Measurements from ENCODE around the gene SLC25A10.
A peak's percentile ranks its signal among the peaks of the same experiment; 100 is the strongest.

Gene SLC25A10

DNA sequence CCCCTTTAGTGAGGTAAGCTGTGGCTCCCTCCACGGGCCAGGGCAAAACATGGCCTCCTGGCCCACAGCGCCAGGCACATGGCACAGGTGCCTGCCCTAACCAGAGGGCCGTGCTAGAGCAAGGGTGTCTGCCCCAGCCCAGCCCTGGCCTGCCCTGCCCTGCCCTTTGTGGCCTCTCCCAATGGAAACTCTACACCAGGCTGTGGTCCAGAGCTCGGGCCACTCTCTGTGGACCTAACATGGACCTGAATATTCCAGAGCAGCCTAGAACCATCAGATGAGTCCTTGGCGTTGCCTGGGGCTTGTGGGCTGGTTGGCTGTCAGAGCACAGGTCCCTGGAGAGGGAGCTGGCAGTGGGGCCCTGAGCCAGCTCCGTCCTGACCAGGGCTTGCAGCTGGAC, 16.9 kb upstream of the SLC25A10 start:
- Mint-ChIP-seq H3K9me3 (ENCODE audit: low read depth) (no peaks in the 10 kb centered on the region), H3K36me3 (no peaks in the 10 kb centered on the region), H3K27ac (no peak overlapping the region), H3K4me3 (no peak overlapping the region), H3K4me1 (ENCODE audit: low read depth) (peaks cover 1% of the 10 kb centered on the region), H3K27me3 (no peaks in the 10 kb centered on the region)

DNA sequence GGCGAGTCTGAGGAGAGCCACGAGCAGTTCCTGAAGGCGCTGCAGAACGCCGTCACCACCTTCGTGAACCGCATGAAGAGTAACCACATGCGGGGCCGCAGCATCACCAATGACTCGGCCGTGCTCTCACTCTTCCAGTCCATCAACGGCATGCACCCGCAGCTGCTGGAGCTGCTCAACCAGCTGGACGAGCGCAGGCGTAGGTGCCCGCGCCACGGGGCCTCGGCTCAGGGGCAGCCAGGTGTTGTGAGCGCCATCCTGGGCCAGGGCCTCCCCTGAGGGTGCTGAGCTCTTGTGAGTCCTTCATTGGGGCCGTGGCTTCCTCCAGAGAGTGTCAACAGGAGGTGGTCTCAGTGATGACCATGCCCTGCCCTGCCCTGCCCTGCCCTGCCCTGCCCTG, 16.3 kb upstream of the SLC25A10 start:
- Mint-ChIP-seq H3K4me3 (no peak overlapping the region), H3K36me3 (no peaks in the 10 kb centered on the region), H3K27me3 (no peaks in the 10 kb centered on the region), H3K4me1 (ENCODE audit: low read depth) (peaks cover 3% of the 10 kb centered on the region), H3K27ac (no peak overlapping the region), H3K9me3 (ENCODE audit: low read depth) (no peaks in the 10 kb centered on the region)

DNA sequence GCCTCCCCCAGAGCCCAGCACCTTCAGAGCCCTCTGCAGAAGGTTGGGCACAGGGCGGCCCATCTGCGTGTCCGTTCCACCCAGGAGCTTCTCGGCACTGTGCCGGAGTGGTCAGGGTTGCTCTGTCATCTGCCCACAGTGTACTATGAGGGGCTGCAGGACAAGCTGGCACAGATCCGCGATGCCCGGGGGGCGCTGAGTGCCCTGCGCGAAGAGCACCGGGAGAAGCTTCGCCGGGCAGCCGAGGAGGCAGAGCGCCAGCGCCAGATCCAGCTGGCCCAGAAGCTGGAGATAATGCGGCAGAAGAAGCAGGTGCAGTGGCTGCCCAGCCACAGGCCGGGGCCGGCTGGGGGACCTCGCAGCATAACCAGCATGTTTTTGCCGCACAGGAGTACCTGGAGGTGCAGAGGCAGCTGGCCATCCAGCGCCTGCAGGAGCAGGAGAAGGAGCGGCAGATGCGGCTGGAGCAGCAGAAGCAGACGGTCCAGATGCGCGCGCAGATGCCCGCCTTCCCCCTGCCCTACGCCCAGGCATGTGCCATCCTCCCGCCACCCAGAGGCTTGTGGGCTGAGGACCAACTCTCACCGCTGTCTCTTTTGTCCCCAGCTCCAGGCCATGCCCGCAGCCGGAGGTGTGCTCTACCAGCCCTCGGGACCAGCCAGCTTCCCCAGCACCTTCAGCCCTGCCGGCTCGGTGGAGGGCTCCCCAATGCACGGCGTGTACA, 15.7 kb upstream of the SLC25A10 start:
- Mint-ChIP-seq H3K9me3 (ENCODE audit: low read depth) (no peaks in the 10 kb centered on the region), H3K27me3 (no peaks in the 10 kb centered on the region), H3K4me1 (ENCODE audit: low read depth) (peaks cover 6% of the 10 kb centered on the region), H3K4me3 (no peak overlapping the region), H3K36me3 (no peaks in the 10 kb centered on the region), H3K27ac (no peak overlapping the region)

GRCh38 chr17:81697261-81698044, 14.6 kb upstream of the SLC25A10 start:
- Mint-ChIP-seq H3K4me1 (ENCODE audit: low read depth) (peaks cover 13% of the 10 kb centered on the region), H3K4me3 (no peak overlapping the region), H3K9me3 (ENCODE audit: low read depth) (no peaks in the 10 kb centered on the region), H3K27ac (no peak overlapping the region), H3K36me3 (no peaks in the 10 kb centered on the region), H3K27me3 (no peaks in the 10 kb centered on the region)

GRCh38 chr17:81700353-81701287, 11.5 kb upstream of the SLC25A10 start:
- H3K9me3 Mint-ChIP-seq (ENCODE audit: low read depth): no peaks in the 10 kb centered on the region
- peak overlapping the region; percentile 94 for H3K4me3 Mint-ChIP-seq
- no peaks in the 10 kb centered on the region for H3K27me3 Mint-ChIP-seq
- H3K36me3 Mint-ChIP-seq: peaks cover 3% of the 10 kb centered on the region
- H3K4me1 Mint-ChIP-seq (ENCODE audit: low read depth): peaks cover 18% of the 10 kb centered on the region
- no peak overlapping the region for H3K27ac Mint-ChIP-seq

DNA sequence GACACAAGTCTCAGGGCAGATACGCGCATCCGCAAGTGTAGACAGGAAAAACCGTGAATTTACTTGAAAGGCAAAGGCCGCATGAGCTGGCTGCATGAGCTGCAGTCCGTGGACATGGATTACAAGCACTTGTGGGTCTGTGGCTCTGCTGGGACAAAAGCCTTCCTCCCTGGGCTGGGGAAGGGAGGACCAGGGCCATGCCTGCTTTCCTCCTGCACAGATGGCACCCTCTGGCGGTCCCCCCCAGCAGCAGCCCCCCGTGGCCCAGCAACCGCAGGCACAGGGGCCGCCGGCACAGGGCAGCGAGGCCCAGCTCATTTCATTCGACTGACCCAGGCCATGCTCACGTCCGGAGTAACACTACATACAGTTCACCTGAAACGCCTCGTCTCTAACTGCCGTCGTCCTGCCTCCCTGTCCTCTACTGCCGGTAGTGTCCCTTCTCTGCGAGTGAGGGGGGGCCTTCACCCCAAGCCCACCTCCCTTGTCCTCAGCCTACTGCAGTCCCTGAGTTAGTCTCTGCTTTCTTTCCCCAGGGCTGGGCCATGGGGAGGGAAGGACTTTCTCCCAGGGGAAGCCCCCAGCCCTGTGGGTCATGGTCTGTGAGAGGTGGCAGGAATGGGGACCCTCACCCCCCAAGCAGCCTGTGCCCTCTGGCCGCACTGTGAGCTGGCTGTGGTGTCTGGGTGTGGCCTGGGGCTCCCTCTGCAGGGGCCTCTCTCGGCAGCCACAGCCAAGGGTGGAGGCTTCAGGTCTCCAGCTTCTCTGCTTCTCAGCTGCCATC, 10.6 kb upstream of the SLC25A10 start:
- Mint-ChIP-seq H3K4me3 (peak overlapping the region; percentile 94), H3K27me3 (no peaks in the 10 kb centered on the region), H3K9me3 (ENCODE audit: low read depth) (no peaks in the 10 kb centered on the region), H3K36me3 (peaks cover 3% of the 10 kb centered on the region), H3K27ac (peak overlapping the region; percentile 92), H3K4me1 (ENCODE audit: low read depth) (peaks cover 21% of the 10 kb centered on the region)

DNA sequence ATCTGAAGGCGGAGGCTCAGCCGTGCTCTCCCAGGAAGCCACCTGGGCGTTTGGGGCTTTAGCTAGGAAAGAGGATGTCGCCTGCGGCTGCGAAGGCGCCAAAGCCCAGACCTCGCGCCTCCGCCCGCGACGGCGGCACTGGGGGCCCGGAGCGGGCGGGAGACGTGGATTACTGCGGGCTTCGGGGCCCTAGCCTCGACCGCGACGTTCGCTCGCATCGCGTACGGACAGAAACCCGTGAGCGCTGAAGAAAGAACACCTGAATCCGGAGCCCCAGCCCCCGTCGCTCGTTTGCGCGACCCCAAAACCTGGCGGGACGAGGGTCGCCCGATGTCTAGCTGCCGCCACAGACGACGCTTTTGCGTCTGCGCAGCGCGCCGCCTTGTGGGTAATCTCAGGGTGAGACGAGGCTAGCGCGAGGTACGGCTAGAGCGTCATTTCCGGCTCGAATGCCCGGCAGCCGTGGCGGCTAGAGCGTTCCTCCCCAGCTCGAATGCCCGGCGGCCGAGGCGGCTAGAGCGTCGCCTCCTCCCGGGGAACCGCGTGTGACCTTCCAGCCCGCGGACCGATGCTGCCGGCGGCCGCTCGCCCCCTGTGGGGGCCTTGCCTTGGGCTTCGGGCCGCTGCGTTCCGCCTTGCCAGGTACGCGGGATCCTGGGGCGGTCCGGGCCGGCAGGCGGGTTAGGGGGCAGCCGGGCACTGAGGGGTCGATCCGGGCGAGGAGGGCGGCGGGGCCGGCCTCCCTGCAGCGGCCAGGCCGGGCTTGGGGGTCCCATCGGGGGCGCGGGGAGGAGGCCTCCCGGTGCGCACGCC, 8.9 kb upstream of the SLC25A10 start, which contains the start of gene MRPL12:
Gene MRPL12 (plus strand): TSS at position 434 of the 813 bp plus-strand sequence. CDS start 135 bp downstream, at position 569.
- H3K36me3 Mint-ChIP-seq: peaks cover 3% of the 10 kb centered on the region
- H3K4me1 Mint-ChIP-seq (ENCODE audit: low read depth): peaks cover 21% of the 10 kb centered on the region
- H3K27ac Mint-ChIP-seq: peak within 1 kb of the TSS; percentile 92
- H3K9me3 Mint-ChIP-seq (ENCODE audit: low read depth): no peaks in the 10 kb centered on the region
- no peaks in the 10 kb centered on the region for H3K27me3 Mint-ChIP-seq
- H3K4me3 Mint-ChIP-seq: peak within 1 kb of the TSS; percentile 94

- Mint-ChIP-seq H3K27ac (peak overlapping the region; percentile 79), H3K27me3 (no peaks in the 10 kb centered on the region), H3K36me3 (peaks cover 3% of the 10 kb centered on the region), H3K9me3 (ENCODE audit: low read depth) (no peaks in the 10 kb centered on the region), H3K4me1 (ENCODE audit: low read depth) (peaks cover 21% of the 10 kb centered on the region), H3K4me3 (peak overlapping the region; percentile 89)
These were observed 8.1 kb upstream of the SLC25A10 start for GRCh38 chr17:81703747-81704654.

DNA sequence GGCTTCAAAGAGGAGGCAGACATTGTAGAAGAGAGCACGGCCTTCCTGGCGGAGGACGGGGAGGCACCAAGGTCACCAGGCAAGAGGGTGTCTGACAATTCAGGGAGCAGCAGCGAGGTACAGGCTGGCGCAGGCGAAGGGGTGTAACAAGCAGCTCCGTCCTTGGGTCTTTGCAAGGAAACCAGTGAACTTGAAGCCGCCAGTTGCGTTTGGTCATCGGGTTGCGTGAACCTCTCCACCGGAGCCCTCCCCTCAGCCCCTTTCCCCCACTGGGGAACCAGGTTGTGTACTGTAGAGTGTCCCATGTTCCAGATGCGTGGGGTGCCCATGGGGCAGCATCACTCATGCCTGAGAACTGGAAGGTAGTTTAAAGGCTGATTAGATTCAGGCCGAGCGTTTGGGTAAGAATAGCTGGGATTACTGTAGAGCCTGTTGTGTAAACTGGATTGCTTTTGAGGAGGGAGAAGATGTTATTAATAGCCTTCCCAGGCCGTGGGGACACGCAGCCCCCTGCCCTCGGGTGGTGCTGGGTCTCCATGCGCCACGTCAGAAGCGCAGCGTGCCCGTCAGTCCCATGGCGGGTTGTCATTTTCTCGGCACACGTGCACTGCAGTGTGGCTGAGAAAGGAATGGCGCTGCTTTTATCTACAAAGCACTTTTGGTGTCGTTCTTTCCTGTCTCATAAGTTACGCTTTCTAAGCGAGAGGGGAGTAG, 6.4 kb upstream of the SLC25A10 start:
- no peaks in the 10 kb centered on the region for H3K9me3 Mint-ChIP-seq (ENCODE audit: low read depth)
- no peaks in the 10 kb centered on the region for H3K27me3 Mint-ChIP-seq
- peak overlapping the region; percentile 17 for H3K27ac Mint-ChIP-seq
- H3K4me3 Mint-ChIP-seq: peak overlapping the region; percentile 49
- peaks cover 3% of the 10 kb centered on the region for H3K36me3 Mint-ChIP-seq
- peaks cover 21% of the 10 kb centered on the region for H3K4me1 Mint-ChIP-seq (ENCODE audit: low read depth)

GRCh38 chr17:81706232-81706611, 5.9 kb upstream of the SLC25A10 start:
- Mint-ChIP-seq H3K4me3 (peak overlapping the region; percentile 49), H3K4me1 (ENCODE audit: low read depth) (peaks cover 22% of the 10 kb centered on the region), H3K27ac (peak overlapping the region; percentile 34), H3K27me3 (no peaks in the 10 kb centered on the region), H3K9me3 (ENCODE audit: low read depth) (no peaks in the 10 kb centered on the region), H3K36me3 (peaks cover 3% of the 10 kb centered on the region)

- peaks cover 16% of the 10 kb centered on the region for H3K4me1 Mint-ChIP-seq (ENCODE audit: low read depth)
- peaks cover 3% of the 10 kb centered on the region for H3K36me3 Mint-ChIP-seq
- H3K27ac Mint-ChIP-seq: no peak overlapping the region
- no peak overlapping the region for H3K4me3 Mint-ChIP-seq
- no peaks in the 10 kb centered on the region for H3K9me3 Mint-ChIP-seq (ENCODE audit: low read depth)
- H3K27me3 Mint-ChIP-seq: no peaks in the 10 kb centered on the region
These were observed 5.1 kb upstream of the SLC25A10 start for GRCh38 chr17:81706757-81707624.
